OCI-LY7 (cell line): ENCODE data around the gene DOLPP1. TPM values are rescaled to one million over a fixed set of nuclear protein-coding genes. Genes with fewer than 3 reads are reported as not detected.
A peak's percentile ranks its signal among the peaks of the same experiment; 100 is the strongest.

Experiments used
- BruUV-seq: library from RNA; stranded (reverse); fragments of 400-500 nt; replicated peaks from 2 replicates; lab custom pipeline; 2021; lab: Mats Ljungman, UMichigan
- CTCF ChIA-PET: fragments of 300-600 bp; sonication (Branson Sonifier 250); formaldehyde crosslinking; loops from one replicate; lab custom pipeline; 2022; ENCODE audit warnings: antibody characterized with exemption; ENCODE audit not compliant: unreplicated experiment; lab: Charles Lee
- POLR2A ChIA-PET: fragments of 300-600 bp; sonication (Branson Sonifier 250); formaldehyde crosslinking; loops from one replicate; lab custom pipeline; 2022; ENCODE audit warnings: antibody characterized with exemption; lab: Charles Lee
- DNase-seq: peaks from one replicate; pipeline ENCODE4 v3.0.0-alpha.2; 2015; ENCODE audit warnings: low spot score
- H2AFZ ChIP-seq: fragments of 200-600 bp; sonication (generic), shearing (Covaris generic); 2 replicates; pipeline ENCODE4 v1.6.1; 2014; ENCODE audit warnings: mild to moderate bottlenecking, antibody characterized with exemption, low read length, moderate library complexity
- H3K27ac ChIP-seq: fragments of 200-600 bp; sonication (generic); 2 replicates; pipeline ENCODE4 v1.5.1; 2014; ENCODE audit warnings: mixed run types, low read depth, mild to moderate bottlenecking, moderate library complexity, low read length, inconsistent platforms; ENCODE audit not compliant: poor library complexity, severe bottlenecking
- H3K36me3 ChIP-seq: fragments of 200-600 bp; sonication (generic); 2 replicates; pipeline ENCODE4 v1.6.1; 2014; ENCODE audit warnings: mild to moderate bottlenecking, antibody characterized with exemption, low read length, moderate library complexity, mixed read lengths; ENCODE audit not compliant: insufficient read depth
- H3K4me1 ChIP-seq: fragments of 200-600 bp; sonication (generic); 2 replicates; pipeline ENCODE4 v1.5.1; 2014; ENCODE audit warnings: mild to moderate bottlenecking, low read length; ENCODE audit not compliant: insufficient read depth, poor library complexity, severe bottlenecking
- H3K4me2 ChIP-seq: fragments of 200-600 bp; sonication (generic); 2 replicates; pipeline ENCODE4 v1.6.1; 2014; ENCODE audit warnings: mild to moderate bottlenecking, low read length
- H3K4me3 ChIP-seq: fragments of 200-600 bp; sonication (generic); 2 replicates; pipeline ENCODE4 v1.5.1; 2014; ENCODE audit warnings: mild to moderate bottlenecking, low read depth, low read length; ENCODE audit not compliant: poor library complexity, severe bottlenecking
- H3K79me2 ChIP-seq: fragments of 200-600 bp; sonication (generic); 2 replicates; pipeline ENCODE4 v1.6.1; 2016; ENCODE audit warnings: low read depth, mild to moderate bottlenecking, low read length, moderate library complexity, mixed read lengths; ENCODE audit not compliant: insufficient read depth
- H3K9me2 ChIP-seq: fragments of 200-600 bp; sonication (generic); 2 replicates; pipeline ENCODE4 v1.6.1; 2016; ENCODE audit warnings: mild to moderate bottlenecking, low read length, mixed read lengths; ENCODE audit not compliant: insufficient read depth
- H3K9me3 ChIP-seq: fragments of 200-600 bp; sonication (generic); 2 replicates; pipeline ENCODE4 v1.6.1; 2014; ENCODE audit warnings: mild to moderate bottlenecking, mixed run types, low read length, mixed read lengths
- H4K20me1 ChIP-seq: fragments of 200-600 bp; sonication (generic); 2 replicates; pipeline ENCODE4 v1.6.1; 2014; ENCODE audit warnings: mild to moderate bottlenecking, antibody characterized with exemption, low read length, moderate library complexity, mixed read lengths; ENCODE audit not compliant: insufficient read depth
- EZH2phosphoT487 ChIP-seq: fragments of 200-600 bp; sonication (generic); IDR thresholded peaks from 2 replicates; pipeline ENCODE4 v1.6.1; 2018; ENCODE audit warnings: low read depth, borderline replicate concordance, mild to moderate bottlenecking, mixed run types, antibody characterized with exemption, low read length, moderate library complexity, mixed read lengths
- intact Hi-C: fragments of 100-400 bp; cut with micrococcal nuclease; formaldehyde crosslinking; loops from one replicate; pipeline ENCODE4 v1.10.0; 2022; ENCODE audit not compliant: unreplicated experiment
- total RNA-seq, 2 experiments: library from RNA; depleted of rRNA in 1 of 2; stranded (reverse); fragments of >200 nt in 1 of 2; shearing (Covaris generic) in 1 of 2; gene quantifications; 2 replicates each; pipeline ENCODE4 v1.2.3, GENCODE V29; 2014 to 2022
- TF ChIP-seq, protein P1 (sequence below): fragments of 200-600 bp; sonication (generic); conservative IDR thresholded peaks from 2 replicates; pipeline ENCODE4 v1.5.1; 2014; ENCODE audit warnings: mild to moderate bottlenecking, antibody characterized with exemption, low read length, moderate library complexity, mixed read lengths

The DOLPP1 gene
- total RNA-seq, 2 experiments from 2014 or later, result 16.9 TPM

DNA sequence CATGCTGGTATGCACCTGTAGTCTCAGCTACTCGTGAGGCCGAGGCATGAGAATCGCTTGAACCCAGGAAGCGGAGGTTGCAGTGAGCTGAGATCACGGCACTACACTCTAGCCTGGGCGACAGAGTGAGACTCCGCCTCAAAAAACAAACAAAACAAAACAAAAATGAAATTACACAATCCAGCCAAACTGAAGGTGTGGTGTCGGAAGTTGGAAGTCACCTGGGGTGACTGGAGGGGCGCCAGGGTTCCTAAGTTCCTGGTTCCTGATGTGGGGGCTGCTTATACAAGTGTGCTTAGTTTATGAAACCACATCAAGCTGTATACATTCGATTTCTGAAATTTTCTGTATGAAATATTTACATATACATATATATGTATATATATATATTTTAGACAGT, 3.7 kb upstream of the DOLPP1 start:
- no peak for TF ChIP-seq EZH2phosphoT487
- TF ChIP-seq, protein P1, sequence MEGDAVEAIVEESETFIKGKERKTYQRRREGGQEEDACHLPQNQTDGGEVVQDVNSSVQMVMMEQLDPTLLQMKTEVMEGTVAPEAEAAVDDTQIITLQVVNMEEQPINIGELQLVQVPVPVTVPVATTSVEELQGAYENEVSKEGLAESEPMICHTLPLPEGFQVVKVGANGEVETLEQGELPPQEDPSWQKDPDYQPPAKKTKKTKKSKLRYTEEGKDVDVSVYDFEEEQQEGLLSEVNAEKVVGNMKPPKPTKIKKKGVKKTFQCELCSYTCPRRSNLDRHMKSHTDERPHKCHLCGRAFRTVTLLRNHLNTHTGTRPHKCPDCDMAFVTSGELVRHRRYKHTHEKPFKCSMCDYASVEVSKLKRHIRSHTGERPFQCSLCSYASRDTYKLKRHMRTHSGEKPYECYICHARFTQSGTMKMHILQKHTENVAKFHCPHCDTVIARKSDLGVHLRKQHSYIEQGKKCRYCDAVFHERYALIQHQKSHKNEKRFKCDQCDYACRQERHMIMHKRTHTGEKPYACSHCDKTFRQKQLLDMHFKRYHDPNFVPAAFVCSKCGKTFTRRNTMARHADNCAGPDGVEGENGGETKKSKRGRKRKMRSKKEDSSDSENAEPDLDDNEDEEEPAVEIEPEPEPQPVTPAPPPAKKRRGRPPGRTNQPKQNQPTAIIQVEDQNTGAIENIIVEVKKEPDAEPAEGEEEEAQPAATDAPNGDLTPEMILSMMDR, result no peak
- no peak overlapping the region for H3K4me3 ChIP-seq
- CTCF ChIA-PET, result no interaction called here
- no peaks in the 10 kb centered on the region for H3K36me3 ChIP-seq
- H3K4me1 ChIP-seq, result peaks cover 11% of the 10 kb centered on the region
- peaks cover 8% of the 10 kb centered on the region; the same call in 1 of the 2 replicates for H3K79me2 ChIP-seq
- no peaks in the 10 kb centered on the region for H3K9me2 ChIP-seq
- intact Hi-C loops, result no loop called here
- no peaks in the 10 kb centered on the region for H3K9me3 ChIP-seq
- no TSS peak for BruUV-seq
- H3K27ac ChIP-seq, result no peak overlapping the region
- no peak for DNase-seq
- H3K4me2 ChIP-seq, result no peak overlapping the region
- no peaks in the 10 kb centered on the region for H4K20me1 ChIP-seq
- H2AFZ ChIP-seq, result no peak overlapping the region
- POLR2A ChIA-PET, result no interaction called here

DNA sequence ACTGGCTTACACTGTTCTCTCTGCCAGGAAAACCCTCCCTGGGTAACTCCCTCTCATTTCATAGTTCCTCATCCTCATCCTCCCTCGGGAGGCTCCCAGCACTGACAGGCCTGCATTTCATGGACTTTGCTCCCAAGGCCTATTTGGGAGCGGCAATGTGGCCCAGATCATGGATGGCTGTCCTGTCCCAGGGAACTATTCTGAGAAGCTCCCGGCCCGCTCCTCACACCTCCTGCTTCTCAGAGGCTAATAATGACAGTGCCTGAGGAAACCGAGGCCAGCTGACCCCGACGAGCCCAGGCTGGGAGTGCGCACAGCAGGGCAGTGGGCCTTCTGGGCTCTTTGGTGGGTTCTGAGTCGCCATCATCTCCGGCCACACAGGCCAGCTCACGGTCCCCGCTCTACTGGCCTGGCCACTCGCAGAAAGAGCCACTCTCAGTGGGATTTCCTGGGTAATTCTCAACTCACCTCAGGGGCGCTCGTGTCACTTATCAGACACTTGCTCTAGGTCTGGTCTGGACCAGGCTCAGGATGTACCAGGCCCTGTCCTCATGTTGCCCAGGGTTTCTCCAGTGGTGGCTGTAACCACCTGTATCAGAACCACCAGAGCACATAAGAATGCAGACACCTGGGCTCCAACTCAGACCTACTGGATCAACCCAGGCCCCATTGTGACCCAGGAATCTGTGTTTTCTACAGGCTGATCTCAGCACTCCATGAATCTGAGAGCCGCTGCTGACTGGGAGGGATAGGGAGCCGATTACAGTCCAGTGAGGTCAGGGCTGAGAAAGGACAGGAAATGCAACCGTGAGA, 2.0 kb upstream of the DOLPP1 start:
- H2AFZ ChIP-seq, result no peak overlapping the region
- intact Hi-C loops, result no loop called here
- H3K27ac ChIP-seq, result no peak overlapping the region
- no peaks in the 10 kb centered on the region for H3K9me3 ChIP-seq
- TF ChIP-seq EZH2phosphoT487, result no peak
- TF ChIP-seq, protein P1, result no peak
- DNase-seq, result no peak
- POLR2A ChIA-PET, result no interaction called here
- no TSS peak for BruUV-seq
- no peaks in the 10 kb centered on the region for H3K36me3 ChIP-seq
- no peak overlapping the region for H3K4me3 ChIP-seq
- H4K20me1 ChIP-seq, result no peaks in the 10 kb centered on the region
- peaks cover 16% of the 10 kb centered on the region for H3K4me1 ChIP-seq
- H3K9me2 ChIP-seq, result no peaks in the 10 kb centered on the region
- peak overlapping the region; percentile 12; the same call in 1 of the 2 replicates for H3K4me2 ChIP-seq
- CTCF ChIA-PET, result no interaction called here
- peaks cover 9% of the 10 kb centered on the region; the same call in 1 of the 2 replicates for H3K79me2 ChIP-seq

DNA sequence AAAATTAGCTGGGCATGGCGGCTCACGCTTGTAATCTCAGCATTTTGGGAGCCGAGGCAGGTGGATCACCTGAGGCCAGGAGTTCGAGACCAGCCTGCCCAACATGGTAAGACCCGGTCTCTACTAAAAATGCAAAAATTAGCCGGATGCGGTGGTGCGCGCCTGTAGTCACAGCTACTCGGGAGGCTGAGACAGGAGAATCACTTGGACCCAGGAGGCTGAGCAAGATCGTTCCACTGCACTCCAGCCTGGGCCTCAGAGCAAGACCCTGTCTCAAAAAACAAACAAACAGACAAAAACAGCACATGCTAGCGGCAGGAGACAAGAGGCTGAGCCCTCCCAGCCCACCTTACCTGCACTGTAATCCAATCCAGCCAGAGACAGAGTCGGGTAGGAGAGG, 1.1 kb upstream of the DOLPP1 start:
- Histone ChIP-seq H3K4me1 (peaks cover 16% of the 10 kb centered on the region), H3K4me2 (peak overlapping the region; percentile 87), H2AFZ (peak overlapping the region; percentile 83; the same call in 1 of the 2 replicates), H3K36me3 (peaks cover under 1% of the 10 kb centered on the region; the same call in 1 of the 2 replicates), H4K20me1 (no peaks in the 10 kb centered on the region), H3K9me3 (no peaks in the 10 kb centered on the region), H3K4me3 (peak overlapping the region; percentile 77), H3K9me2 (no peaks in the 10 kb centered on the region), H3K79me2 (peaks cover 9% of the 10 kb centered on the region; the same call in 1 of the 2 replicates), H3K27ac (no peak overlapping the region)
- ChIA-PET CTCF (interaction anchor here (1.1 kb wide), 1 partner anchor 52 kb away, joined by 3 read pairs; no protein-coding TSS in a partner anchor), POLR2A (interaction anchor here (1.0 kb wide), 1 partner anchor 44 kb away, joined by 3 read pairs; no protein-coding TSS in a partner anchor)
- BruUV-seq, result no TSS peak
- intact Hi-C loops, result loop anchor here (2.0 kb wide), 1 partner anchor 31 kb away; the partner anchor contains the start of genes CRAT and PTPA
- no peak for DNase-seq
- TF ChIP-seq, protein P1, result no peak
- no peak for TF ChIP-seq EZH2phosphoT487
